GM23338 (cell line): ENCODE results near the gene FAM53A.

Source experiments
- CREB1 ChIP-seq: fragments of 250-450 bp; sonication (Bioruptor Pico); IDR thresholded peaks from 2 replicates; pipeline ENCODE4 v1.5.0; 2020; ENCODE audit warnings: low read depth, mild to moderate bottlenecking, moderate library complexity
- CTCF ChIP-seq, 2 experiments: fragments of 200-600 bp in 1 of 2; sonication (generic) in 1 of 2; conservative IDR thresholded peaks; 2 replicates each; pipeline versions ENCODE4 v1.5.1 to v1.6.1; 2016 to 2017; ENCODE audit warnings: antibody characterized with exemption in 2 of 2, low read depth in 2 of 2, mild to moderate bottlenecking in 2 of 2, moderate library complexity in 1 of 2
- EZH2 ChIP-seq: fragments of 200-600 bp; sonication (generic); IDR thresholded peaks from one replicate; pipeline ENCODE4 v1.8.0; 2017; ENCODE audit warnings: antibody characterized with exemption, mild to moderate bottlenecking, low read depth; ENCODE audit not compliant: unreplicated experiment
- JUNB ChIP-seq: IDR thresholded peaks from one replicate; pipeline ENCODE4 v1.6.1; 2016; ENCODE audit warnings: antibody characterized with exemption; ENCODE audit not compliant: unreplicated experiment
- POLR2AphosphoS5 ChIP-seq: IDR thresholded peaks from 2 replicates; pipeline ENCODE4 v1.6.1; 2016; ENCODE audit warnings: antibody characterized with exemption, low read depth
- TF ChIP-seq, protein P1 (sequence below): IDR thresholded peaks from one replicate; pipeline ENCODE4 v1.6.1; 2018; ENCODE audit warnings: antibody characterized with exemption; ENCODE audit not compliant: unreplicated experiment

GRCh38 chr4:1666391-1666790 is 17.7 kb downstream of the FAM53A start:
- TF ChIP-seq CTCF (conservative IDR thresholded peaks at IDR 0.05; ENCODE audit: low read depth in 2 of 2) (no peak), POLR2AphosphoS5 (no peak), CREB1 (CRISPR knock-in tag) (no peak), JUNB (no peak), EZH2 (no peak)
- TF ChIP-seq, protein P1, sequence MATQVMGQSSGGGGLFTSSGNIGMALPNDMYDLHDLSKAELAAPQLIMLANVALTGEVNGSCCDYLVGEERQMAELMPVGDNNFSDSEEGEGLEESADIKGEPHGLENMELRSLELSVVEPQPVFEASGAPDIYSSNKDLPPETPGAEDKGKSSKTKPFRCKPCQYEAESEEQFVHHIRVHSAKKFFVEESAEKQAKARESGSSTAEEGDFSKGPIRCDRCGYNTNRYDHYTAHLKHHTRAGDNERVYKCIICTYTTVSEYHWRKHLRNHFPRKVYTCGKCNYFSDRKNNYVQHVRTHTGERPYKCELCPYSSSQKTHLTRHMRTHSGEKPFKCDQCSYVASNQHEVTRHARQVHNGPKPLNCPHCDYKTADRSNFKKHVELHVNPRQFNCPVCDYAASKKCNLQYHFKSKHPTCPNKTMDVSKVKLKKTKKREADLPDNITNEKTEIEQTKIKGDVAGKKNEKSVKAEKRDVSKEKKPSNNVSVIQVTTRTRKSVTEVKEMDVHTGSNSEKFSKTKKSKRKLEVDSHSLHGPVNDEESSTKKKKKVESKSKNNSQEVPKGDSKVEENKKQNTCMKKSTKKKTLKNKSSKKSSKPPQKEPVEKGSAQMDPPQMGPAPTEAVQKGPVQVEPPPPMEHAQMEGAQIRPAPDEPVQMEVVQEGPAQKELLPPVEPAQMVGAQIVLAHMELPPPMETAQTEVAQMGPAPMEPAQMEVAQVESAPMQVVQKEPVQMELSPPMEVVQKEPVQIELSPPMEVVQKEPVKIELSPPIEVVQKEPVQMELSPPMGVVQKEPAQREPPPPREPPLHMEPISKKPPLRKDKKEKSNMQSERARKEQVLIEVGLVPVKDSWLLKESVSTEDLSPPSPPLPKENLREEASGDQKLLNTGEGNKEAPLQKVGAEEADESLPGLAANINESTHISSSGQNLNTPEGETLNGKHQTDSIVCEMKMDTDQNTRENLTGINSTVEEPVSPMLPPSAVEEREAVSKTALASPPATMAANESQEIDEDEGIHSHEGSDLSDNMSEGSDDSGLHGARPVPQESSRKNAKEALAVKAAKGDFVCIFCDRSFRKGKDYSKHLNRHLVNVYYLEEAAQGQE = no peak
